GM21529 (cell line): ENCODE measurements around the gene RBMS3.
"Not testable (repeated sequence)": the region's sequence is repeated elsewhere in the genome, so short reads cannot be mapped to it uniquely, and the experiment has no call there.

Source experiments
- ATAC-seq: cut with Tn5 transposase; IDR thresholded peaks from one replicate; pipeline ENCODE4 v1.9.1; 2021; ENCODE audit not compliant: unreplicated experiment

RBMS3 gene

DNA sequence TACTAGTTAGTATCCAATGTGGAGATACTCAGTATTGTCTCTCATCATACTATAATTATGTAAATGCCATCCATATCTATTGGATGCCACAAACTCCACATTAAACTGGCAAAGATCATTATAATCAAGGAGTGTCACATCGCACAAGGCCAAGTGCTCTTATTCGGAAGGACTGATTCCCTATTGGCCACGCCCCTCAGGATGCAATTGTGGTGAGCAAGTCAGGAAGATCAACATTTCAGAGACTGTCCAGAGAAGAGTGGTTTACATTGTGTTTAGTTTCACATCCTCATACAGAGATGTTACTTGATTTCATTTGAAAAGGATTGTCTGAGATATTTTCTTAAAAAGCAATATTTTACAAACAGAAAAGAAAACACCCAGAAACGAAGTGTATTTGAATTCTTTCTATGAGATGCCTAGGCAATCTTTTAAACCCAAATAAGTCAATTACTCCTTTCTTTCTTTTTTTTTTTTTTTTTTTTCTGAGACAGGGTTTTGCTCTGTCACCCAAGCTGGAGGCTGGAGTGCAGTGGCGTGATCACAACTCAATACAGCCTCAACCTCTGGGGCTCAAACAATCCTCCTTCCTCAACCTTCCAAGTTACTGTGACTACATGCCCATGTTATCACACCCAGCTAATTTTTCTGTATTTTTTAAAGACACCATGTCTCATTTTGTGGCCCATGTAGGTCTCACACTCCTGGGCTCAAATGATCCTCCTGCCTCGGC lies 369.1 kb downstream of the RBMS3 start:
- ATAC-seq = peak; percentile 93

DNA sequence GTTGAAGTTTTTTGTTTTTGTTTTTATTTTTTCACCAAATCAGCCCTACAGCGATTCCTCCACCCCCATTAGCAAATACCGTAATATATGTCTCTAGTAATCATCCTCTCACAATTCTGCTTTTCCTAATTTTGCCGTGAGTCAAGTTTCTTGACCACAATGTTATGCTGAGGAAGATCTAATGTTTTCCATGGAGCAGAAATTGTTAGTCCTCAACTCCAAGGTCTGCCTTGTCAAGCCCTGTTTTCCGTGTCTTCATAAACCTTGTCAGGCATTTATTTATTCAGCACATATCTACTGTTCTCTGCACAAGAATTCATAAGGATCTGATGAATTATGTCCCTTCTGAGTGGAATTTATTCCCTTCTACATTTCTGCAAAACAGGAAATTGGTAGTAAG lies 372.8 kb downstream of the RBMS3 start:
- ATAC-seq = no peak

DNA sequence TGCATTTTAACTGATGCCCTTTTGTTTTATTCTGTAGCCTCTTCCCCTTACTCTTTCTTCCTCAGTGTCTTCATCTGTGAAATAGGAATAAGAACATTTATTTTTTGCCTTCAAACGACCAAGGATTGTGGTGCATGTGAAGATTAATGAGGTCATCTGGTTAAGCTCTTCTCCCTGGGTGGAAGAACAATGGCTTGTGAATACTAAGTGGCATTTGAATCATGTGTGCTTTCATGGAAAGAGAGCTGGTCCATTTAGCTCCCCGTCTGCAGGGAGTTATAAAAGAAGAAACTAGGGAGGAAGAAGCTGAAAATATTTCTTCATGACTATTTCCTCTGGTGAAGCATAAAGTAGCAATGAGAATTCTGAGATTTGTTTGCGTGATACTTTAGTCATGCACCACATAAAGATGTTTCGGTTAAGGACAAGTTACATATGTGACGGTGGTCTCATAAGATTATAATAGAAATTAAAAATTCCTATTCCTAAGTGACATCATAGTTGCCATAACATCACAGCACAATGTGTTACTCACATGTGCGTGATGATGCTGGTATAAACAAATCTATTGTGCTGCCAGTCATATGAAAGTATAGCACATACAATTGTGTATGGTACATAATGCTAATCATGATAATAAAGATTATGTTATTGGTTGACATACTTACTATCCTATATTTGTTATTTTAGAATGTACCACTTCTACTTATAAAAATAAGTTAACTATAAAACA lies 374.3 kb downstream of the RBMS3 start:
- no peak for ATAC-seq

DNA sequence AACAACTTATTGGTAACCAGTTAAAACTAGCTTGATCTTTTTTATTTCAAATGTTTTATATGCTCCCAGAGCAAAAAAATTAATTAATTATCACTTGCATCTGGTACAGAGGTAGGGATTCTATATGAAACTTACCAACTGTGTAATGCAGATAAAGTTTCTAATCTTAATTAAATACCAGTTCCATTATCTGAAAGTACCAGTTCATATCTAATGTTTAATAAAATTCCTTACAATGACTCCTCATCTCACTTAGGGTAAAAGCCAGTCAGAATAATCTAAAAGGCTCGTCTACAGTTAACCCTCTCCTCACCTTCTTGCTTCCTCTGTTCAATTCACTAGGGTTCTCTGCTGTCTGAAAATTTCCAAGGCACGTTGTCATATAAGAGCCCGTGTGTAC lies 384.8 kb downstream of the RBMS3 start:
- ATAC-seq = no peak

DNA sequence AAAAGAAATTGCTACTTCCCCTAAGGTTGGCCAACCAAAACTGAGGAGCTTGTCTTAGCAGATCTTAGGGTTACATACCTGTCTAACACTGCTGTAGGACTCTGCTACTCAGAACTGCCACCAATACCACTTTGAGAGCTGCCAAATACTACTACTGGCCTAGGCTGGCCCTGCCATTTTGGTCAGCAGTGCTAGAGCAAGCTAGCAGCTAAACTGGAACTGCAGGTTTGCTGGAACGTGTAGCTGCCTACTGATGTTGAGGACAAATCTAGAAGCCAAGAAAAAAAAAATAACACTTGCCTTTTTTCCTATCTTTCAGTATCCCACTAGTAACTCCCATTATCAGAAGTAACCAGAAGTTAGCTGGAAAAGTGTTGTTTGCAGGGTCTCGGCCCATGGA lies 387.4 kb downstream of the RBMS3 start:
- no peak for ATAC-seq

DNA sequence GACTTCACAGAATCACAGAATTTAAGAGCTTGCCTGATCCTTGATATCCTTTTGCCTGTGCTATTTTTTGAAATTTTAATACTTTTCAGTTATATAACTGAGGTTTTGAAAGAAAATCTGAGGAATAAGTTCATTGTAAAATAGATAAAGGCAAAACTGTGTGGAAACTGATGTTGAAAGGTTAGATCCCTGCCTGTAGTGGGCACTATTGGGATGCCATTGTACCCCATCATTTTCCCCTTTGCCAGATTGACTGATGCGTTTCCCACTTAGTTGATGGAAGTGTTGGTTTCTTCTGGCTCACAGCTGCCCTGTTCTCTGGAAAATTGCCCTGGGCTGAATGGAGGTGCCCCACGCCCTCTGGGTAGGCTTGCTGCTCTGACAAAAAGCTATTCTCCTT lies 387.9 kb downstream of the RBMS3 start:
- ATAC-seq = no peak

DNA sequence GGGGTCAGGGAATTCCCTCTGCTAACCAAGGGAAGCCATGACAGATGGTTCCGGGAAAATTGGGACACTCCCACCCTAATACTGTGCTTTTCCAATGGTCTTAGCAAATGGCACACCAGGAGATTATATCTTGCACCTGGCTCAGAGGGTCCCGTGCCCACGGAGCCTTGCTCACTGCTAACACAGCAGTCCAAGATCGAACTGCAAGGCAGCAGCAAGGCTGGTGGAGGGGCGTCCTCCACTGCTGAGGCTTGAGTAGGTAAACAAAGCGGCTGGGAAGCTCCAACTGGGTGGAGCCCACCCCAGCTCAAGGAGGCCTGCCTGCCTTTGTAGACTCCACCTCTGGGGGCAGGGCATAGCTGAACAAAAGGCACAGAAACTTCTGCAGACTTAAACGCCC lies 389.6 kb downstream of the RBMS3 start:
- ATAC-seq = not testable (repeated sequence)

DNA sequence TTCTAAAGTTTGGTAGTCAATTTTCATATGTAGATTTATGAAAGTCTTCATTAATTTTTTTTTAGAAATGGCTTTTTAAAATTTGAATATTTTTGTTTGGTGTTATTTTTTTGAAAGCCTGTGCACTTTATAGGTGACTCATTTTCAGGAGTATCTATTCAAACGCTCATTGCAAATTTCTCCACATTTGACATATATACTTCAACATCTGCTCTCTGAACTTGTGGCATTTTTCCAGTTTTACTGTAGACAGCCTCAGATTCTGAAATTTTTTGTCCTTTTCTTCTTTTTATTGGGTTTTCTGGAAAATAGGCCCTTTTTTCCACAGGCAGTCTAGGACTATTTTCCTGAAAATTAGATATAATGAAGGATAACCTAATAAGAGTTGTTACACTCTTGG lies 396.6 kb downstream of the RBMS3 start:
- no peak for ATAC-seq

DNA sequence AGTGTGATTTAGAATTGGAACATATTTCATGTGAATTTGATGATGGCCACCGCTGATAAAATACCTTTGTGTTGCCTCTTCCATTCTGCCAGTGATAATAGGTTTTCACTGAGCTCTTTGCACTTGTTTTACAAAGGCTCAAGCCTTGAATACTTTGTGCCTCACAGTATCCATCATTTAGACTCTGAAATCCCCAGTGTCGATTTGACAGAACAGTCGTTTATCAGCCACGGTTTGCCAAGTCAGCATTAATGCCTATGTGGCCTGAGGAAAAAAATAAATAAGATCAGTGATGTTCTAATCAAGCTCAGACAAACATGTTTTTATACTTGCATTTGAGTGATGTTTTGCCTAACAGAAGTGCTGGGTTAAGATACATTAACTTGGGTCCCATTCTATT lies 399.1 kb downstream of the RBMS3 start:
- no peak for ATAC-seq

DNA sequence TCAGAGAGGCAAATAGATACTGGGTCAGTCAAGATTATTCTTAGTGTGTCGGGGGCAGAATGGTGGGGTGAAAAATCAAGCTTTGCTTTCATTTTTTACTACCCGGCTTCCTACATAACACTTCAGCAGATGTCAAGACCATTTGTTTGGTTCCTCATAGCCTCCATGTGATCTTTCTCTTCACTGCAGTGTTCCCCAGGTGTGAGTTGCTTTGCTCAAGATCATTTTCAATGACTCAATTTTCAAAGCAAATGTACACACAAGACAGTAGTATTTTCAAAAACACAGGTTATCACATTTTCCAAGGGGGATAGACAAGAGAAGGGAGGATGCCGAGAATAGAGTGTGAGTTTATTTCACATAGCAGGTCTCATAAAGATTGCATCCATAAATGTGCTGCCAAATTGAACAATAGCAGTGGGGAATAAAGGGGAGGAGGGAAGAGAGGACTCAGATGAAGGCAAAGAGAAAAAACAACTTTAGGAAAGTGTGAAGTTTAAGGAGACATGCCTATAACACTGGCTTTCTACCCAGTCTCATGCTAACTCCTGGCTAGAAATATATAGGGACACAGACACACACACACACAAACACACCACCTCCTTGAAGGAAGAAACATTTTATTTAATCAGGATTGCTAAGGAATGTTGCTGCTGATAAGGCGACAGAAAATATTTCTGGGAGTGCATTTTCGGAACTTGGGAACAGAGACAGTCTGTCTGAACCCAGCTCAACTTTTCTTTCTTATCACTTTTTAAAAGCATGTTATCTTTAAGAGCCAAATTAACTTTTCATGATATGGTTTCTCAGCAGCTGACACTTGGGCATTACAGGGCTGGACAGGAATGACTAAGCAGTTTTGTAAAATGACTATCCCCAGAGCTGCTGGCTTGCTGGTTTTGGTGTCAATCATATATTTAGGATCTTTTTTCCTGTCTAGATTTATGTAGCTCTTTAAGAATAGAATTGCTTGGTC lies 402.4 kb downstream of the RBMS3 start:
- peak; percentile 54 for ATAC-seq

DNA sequence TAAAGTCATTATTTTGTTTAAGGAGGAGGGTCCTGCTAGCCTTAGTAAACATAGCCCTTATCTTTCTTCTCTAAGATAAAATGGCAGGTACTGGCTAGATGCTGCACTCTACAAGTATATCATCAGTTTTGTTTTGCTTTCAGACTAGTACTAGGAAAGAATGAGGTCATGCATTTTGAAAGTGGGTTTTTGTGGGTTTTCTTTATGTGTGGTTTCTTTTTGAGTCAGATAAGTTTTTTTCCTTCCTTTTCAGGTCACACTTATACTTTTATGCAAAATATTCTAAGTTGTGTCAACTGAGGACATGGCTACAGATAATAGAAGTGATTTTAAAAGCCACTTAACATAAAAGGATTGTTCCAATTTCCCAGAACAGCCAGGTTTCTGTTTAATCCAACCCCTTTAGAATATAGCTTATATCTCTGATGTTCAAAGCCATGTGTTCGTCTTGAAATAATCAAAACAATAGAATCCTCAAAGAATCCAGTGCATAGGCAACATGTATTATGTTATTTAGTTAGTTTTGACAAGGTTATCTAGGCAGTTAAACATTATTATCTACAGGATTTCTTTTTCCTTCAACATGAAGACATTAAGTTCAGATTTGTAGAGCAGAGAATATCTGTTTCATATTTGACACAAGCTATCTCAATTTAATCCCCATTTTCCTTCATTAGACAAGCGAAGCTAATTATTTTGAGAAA lies 406.2 kb downstream of the RBMS3 start:
- peak; percentile 94 for ATAC-seq

DNA sequence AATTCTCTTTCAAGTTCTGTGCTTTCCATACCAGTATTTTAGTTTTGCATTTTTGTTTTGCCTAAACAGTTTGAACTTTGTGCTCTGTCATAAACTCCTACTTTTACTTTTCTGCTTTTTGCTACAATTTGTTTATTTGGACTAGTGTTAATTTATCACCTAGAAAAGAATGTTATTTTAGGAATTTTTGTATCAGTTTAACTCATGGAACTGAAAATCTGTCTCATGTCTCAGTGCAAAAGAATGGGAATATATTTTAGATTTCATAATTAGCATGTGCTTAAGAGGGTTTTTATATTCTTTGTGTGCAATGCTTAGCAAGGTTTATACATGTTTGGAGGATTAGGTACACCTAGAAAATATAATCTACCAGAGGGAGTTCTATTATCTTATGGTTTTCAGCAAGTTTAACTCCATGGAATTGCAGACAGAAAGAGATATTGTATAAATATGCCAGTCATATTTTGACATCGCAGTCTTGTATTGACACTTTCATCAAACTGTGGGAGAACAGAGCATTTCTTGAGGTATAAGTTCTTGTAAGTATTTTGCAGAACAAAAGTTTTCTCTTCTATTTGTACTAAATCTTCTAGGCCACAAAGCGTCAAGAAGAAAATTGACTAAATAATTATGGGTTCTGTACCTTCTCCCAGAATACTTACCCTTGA lies 409.9 kb downstream of the RBMS3 start:
- no peak for ATAC-seq

DNA sequence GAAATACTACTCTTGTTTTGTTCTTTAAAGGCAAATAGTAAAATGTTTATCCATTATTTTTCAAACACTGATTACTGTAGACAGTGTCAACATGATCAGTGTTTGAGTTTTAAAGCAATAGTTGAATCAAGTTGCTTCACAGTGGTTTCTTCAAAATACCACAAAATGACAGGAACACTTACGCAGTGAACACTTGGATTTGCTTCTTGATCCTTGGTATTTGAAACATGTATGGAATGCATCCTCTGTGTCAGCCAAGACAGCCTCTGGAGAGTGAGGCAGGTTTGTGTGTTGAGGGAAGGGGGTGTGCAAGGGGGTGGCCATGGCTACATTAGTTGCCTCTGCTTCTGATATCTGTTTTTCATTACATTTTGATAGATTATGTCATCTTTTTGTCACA lies 413.0 kb downstream of the RBMS3 start:
- no peak for ATAC-seq

DNA sequence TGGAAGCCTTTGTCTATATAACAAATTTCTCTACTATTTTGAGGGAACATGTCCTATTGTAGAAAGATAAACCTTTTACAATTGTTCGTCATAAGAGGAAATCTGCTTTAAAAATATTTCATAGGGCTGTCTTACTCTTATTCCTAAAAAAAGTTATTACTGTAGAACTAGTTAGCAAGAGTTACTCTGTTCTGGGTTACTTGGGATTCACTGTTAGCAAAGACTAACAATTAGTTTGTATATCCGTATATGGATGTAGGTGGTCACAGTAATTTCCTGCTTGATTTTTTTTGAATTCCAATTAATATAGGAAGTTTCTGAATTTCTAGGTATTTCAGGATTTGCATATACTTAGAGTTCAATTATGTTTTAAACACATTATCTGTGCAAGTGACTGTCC lies 413.5 kb downstream of the RBMS3 start:
- no peak for ATAC-seq

DNA sequence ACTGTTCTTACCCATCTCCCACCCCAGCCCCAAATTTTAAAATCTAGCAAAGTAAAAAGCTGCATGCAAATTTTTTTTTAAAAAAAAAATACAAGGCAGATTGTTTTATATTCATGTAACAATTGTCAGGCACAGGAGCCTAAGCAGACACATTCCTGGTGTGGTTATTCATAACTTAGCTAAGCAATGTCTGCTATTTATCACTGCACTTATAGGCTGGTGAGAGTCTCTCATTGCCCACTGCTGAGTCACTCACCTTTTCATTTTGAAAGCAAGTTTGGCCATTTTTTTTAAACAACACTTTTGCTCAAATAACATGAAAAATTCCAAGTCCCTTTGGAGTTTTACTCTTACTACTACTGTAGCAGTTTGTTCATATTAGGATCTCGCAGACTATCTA lies 413.9 kb downstream of the RBMS3 start:
- ATAC-seq = no peak

DNA sequence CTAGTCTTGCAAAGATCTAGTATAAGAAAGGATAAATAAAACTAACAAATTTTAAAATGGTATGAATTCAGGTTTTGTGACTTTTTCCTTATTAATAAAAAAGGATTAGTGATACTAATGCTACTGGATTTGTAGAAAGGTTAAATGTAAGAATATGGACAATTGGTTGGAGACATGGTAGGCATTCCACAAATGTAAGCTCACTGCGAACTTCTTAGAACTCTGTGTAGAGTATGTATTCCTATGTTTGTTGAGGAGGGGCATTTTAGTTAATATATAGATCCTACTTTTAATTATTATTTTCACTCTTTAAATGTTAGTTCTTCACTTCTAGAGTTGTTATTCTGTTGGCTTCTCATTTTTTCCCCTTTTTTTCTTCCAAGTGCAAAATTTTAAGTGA lies 414.3 kb downstream of the RBMS3 start:
- ATAC-seq = no peak

DNA sequence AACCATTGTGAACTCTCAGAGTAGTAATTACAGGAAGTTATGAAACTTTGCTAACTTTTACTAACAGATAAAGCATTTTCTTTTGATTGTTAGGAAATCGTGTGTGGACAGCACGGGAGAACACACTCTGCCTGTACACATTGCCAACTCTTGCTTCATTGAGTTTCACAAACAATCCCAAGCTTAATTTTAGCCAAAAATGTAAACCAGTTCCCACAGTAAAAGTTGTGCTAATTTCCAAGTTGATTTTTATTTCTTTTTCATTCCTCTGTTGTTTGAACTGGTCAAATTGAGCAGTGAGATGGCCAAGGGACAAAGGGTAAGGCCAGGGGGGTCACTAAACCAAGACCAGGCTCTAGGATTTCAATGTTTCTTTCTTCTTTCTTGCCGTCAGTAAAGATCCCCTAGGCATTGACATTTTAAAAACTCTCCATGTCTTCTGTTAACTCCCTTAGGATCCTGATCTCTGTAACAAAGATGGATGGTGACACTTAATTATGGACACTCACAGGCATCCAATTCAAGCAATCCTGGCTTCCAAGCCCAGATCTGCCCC lies 414.9 kb downstream of the RBMS3 start:
- ATAC-seq = no peak

DNA sequence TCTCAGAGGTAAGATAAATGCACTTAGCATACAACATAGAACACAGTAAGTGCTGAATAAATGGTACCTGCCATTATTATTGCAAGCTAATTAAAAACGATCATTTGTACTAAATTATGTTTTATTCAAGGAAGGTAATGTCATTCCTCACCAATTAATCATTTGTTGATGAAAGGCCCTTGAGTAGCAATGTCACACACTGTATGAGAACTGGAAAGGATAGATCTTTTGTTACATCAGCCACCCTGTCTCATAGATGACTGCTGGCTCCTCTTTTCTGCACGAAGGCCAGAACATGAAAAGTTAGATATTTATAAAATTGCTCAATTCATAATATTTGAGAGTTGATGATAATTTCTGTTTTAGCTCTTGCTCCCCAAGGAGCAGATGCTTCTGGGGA lies 415.4 kb downstream of the RBMS3 start:
- ATAC-seq = no peak

DNA sequence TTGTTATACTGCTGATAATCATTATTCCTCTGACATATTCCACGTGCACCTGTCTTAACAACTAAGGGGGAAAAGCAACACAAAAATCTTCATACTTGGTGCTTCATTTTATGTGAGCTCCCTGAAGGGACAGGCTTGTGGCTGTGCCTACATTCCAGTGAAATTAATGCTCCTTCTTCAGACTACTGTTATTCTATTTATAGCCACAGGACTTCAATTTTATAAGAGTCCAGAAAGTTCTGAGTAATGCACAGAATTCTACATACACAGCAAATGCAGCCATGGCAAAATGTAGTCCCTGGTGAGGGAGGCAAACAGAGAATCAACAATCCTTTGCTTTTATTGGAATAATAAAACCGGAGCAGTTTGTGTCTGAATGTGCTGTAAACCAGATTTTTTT lies 417.1 kb downstream of the RBMS3 start:
- no peak for ATAC-seq

DNA sequence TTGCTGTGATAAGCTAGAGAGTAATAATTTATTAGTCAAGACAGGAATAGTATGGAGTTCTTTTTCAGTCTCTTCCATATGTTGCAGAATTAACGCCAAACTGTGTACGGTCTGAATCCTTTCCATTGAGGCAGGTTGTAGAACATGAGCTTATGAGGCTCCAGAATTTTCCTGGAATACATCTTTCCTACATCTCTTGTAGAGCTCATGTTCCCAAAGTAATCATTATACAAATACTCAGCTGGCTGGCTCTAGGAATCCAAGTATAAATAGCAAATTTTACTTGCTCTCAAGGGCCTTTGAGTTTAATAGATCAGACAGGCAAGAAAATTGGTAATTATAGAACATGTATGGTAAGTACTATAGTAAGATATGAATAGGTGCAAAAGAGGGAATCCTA lies 419.4 kb downstream of the RBMS3 start:
- no peak for ATAC-seq
